Activated CD8-positive, alpha-beta memory T cell treated with anti-CD3 and anti-CD28 coated beads, Interleukin-2, amount 50 U/mL, for 1 hour (primary cell): Measurements from ENCODE around the gene PTGDS.

Source experiments
- DNase-seq: peaks from one replicate; pipeline ENCODE4 v3.0.0-alpha.2; 2020; ENCODE audit errors: extremely low read depth

PTGDS gene

GRCh38 chr9:136957901-136958300 lies 19.4 kb upstream of the PTGDS start:
- no peak for DNase-seq

GRCh38 chr9:136958473-136958872 lies 18.8 kb upstream of the PTGDS start:
- DNase-seq = no peak

GRCh38 chr9:136958898-136959850 lies 18.1 kb upstream of the PTGDS start:
- no peak for DNase-seq

GRCh38 chr9:136960212-136960937 lies 16.9 kb upstream of the PTGDS start:
- DNase-seq = peak; percentile 20

- DNase-seq = no peak
These were observed 16.4 kb upstream of the PTGDS start for GRCh38 chr9:136960938-136961275.

- DNase-seq = no peak
These were observed 15.8 kb upstream of the PTGDS start for GRCh38 chr9:136961279-136962065.

GRCh38 chr9:136962163-136962562 lies 15.1 kb upstream of the PTGDS start:
- no peak for DNase-seq

GRCh38 chr9:136962701-136963248 lies 14.5 kb upstream of the PTGDS start:
- no peak for DNase-seq

- no peak for DNase-seq
These were observed 14.0 kb upstream of the PTGDS start for GRCh38 chr9:136963341-136963740.

- DNase-seq = no peak
These were observed 13.6 kb upstream of the PTGDS start for GRCh38 chr9:136963751-136964150.

GRCh38 chr9:136964171-136964689 lies 13.1 kb upstream of the PTGDS start:
- no peak for DNase-seq

- DNase-seq = no peak
These were observed 12.4 kb upstream of the PTGDS start for GRCh38 chr9:136964833-136965422.

GRCh38 chr9:136965771-136966484 lies 11.4 kb upstream of the PTGDS start:
- DNase-seq = peak; percentile 22

- DNase-seq = no peak
These were observed 8.8 kb upstream of the PTGDS start for GRCh38 chr9:136968333-136969127.

GRCh38 chr9:136969150-136969549 lies 8.2 kb upstream of the PTGDS start:
- DNase-seq = no peak

- no peak for DNase-seq
These were observed 7.5 kb upstream of the PTGDS start for GRCh38 chr9:136969774-136970173.

GRCh38 chr9:136970361-136970760 lies 6.9 kb upstream of the PTGDS start:
- no peak for DNase-seq

- DNase-seq = no peak
These were observed 5.6 kb upstream of the PTGDS start for GRCh38 chr9:136971746-136972145.

- DNase-seq = no peak
These were observed 5.0 kb upstream of the PTGDS start for GRCh38 chr9:136972335-136972734.

GRCh38 chr9:136972743-136973142 lies 4.6 kb upstream of the PTGDS start:
- DNase-seq = no peak
